Urinary bladder (tissue), 4 donors: ENCODE data around the gene MACC1. TPM values are rescaled to one million over a fixed set of nuclear protein-coding genes. Genes with fewer than 3 reads are reported as not detected.
"Not testable (repeated sequence)": the region's sequence is repeated elsewhere in the genome, so short reads cannot be mapped to it uniquely, and the experiment has no call there.

Source experiments
- DNase-seq: peaks from one replicate; pipeline ENCODE4 v3.0.0-alpha.2; 2015; ENCODE audit errors: extremely low spot score
- H3K27ac ChIP-seq: one replicate; pipeline ENCODE4 v1.5.1; 2013; ENCODE audit warnings: low read depth, mild to moderate bottlenecking, moderate library complexity
- H3K36me3 ChIP-seq: one replicate; pipeline ENCODE4 v1.6.1; 2013; ENCODE audit warnings: mild to moderate bottlenecking, moderate library complexity; ENCODE audit not compliant: insufficient read depth
- H3K4me1 ChIP-seq: one replicate; pipeline ENCODE4 v1.6.1; 2013; ENCODE audit warnings: mild to moderate bottlenecking, moderate library complexity; ENCODE audit not compliant: insufficient read depth
- H3K4me3 ChIP-seq: one replicate; pipeline ENCODE4 v1.5.1; 2013; ENCODE audit warnings: low read depth, low read length
- WGBS: extraction: QIAGEN DNeasy Blood & Tissue Kit; methylation state at CpG from one replicate; pipeline ENCODE4 v1.1.7; 2013; 5-methylcytosine and 5-hydroxymethylcytosine counted together
- polyA plus RNA-seq: library from polyadenylated mRNA; stranded (reverse); fragments of 200-250 nt; gene quantifications from one replicate; pipeline ENCODE4 v1.2.3, GENCODE V29; 2013
- total RNA-seq: library from RNA; depleted of rRNA; stranded (reverse); fragments of >200 nt; gene quantifications from one replicate; pipeline ENCODE4 v1.2.3, GENCODE V29; 2014
- donor health status: healthy with polysubstance abuse.
- donor health status: healthy.

MACC1 gene
- total and polyA plus RNA-seq, 2 donors: 0.32 to 7.1 TPM

DNA sequence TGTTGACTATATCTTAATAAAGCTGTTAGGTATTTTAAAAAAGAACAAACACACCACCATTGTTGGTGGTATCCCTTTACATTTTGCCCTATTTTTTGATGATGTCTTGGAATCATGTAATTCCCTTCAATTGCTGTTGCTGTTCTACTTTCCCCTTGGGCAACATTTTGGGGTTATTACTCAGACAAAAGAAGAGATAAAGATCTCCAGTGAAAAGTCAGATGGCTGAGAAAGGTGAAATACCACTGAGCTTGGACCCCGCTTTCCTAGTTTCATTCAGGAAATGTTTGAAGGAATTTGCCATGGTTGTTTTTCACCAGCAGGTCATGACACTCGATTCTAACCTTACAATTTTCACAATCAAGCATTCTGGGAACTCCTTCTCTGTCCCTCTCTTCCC is 84.6 kb downstream of the MACC1 start:
- Histone ChIP-seq H3K4me3 (no peak overlapping the region), H3K27ac (no peak overlapping the region), H3K4me1 (peaks cover 1% of the 10 kb centered on the region), H3K36me3 (no peaks in the 10 kb centered on the region)
- DNase-seq: no peak
- 94% methylated on average over 2 of the region's 2 CpGs for WGBS

- no peak overlapping the region for H3K27ac ChIP-seq
- no peak overlapping the region for H3K4me3 ChIP-seq
- no peaks in the 10 kb centered on the region for H3K36me3 ChIP-seq
- 82% methylated on average over 4 of the region's 4 CpGs for WGBS
- no peak for DNase-seq
- H3K4me1 ChIP-seq: peaks cover 1% of the 10 kb centered on the region
These were observed 85.4 kb downstream of the MACC1 start for GRCh38 chr7:20131776-20132175.

GRCh38 chr7:20129920-20130319 is 87.3 kb downstream of the MACC1 start:
- no peak overlapping the region for H3K4me3 ChIP-seq
- no peaks in the 10 kb centered on the region for H3K36me3 ChIP-seq
- peaks cover 1% of the 10 kb centered on the region for H3K4me1 ChIP-seq
- H3K27ac ChIP-seq: no peak overlapping the region
- no peak for DNase-seq

DNA sequence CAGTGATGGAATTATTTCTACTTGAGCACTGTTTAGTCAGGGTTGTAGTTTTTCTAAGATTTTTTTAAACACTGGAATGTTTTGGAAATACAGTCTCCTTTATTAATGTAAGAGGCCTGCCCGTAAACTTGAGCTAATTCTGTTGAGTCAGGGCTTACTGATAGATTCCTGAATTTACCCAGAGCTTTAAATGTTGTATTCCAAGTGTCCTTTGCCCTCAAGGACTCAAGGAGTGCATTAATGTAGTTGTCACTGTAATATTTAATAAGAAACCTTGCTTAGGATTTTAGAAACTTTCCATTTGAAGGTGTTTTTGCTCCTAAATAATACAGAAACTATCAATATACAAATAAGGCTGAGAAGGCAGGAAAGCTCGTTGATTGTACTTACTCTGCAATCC is 89.2 kb downstream of the MACC1 start:
- WGBS: 47% methylated on average over 2 of the region's 2 CpGs
- H3K27ac ChIP-seq: no peak overlapping the region
- no peaks in the 10 kb centered on the region for H3K36me3 ChIP-seq
- H3K4me3 ChIP-seq: no peak overlapping the region
- H3K4me1 ChIP-seq: peaks cover 1% of the 10 kb centered on the region
- DNase-seq: no peak

DNA sequence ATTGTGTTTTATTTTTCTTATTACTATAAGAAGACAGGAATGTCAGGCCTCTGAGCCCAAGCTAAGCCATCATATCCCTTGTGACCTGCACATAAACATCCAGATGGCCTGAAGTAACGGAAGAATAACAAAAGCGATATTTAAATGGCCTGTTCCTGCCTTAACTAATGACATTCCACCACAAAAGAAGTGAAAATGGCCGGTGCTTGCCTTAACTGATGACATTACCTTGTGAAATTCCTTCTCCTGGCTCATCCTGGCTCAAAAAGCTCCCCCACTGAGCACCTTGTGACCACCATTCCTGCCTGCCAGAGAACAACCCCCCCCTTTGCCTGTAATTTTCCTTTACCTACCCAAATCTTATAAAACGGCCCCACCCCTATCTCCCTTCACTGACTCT is 91.1 kb downstream of the MACC1 start:
- DNase-seq, H3K4me3 ChIP-seq, H3K4me1 ChIP-seq, H3K36me3 ChIP-seq, H3K27ac ChIP-seq: not testable (repeated sequence)
- WGBS: 88% methylated on average over 4 of the region's 4 CpGs

- not testable (repeated sequence) for DNase-seq, H3K4me1 ChIP-seq, H3K36me3 ChIP-seq, H3K4me3 ChIP-seq, H3K27ac ChIP-seq
- 95% methylated on average over 6 of the region's 6 CpGs for WGBS
These were observed 93.1 kb downstream of the MACC1 start for GRCh38 chr7:20124087-20124486.

DNA sequence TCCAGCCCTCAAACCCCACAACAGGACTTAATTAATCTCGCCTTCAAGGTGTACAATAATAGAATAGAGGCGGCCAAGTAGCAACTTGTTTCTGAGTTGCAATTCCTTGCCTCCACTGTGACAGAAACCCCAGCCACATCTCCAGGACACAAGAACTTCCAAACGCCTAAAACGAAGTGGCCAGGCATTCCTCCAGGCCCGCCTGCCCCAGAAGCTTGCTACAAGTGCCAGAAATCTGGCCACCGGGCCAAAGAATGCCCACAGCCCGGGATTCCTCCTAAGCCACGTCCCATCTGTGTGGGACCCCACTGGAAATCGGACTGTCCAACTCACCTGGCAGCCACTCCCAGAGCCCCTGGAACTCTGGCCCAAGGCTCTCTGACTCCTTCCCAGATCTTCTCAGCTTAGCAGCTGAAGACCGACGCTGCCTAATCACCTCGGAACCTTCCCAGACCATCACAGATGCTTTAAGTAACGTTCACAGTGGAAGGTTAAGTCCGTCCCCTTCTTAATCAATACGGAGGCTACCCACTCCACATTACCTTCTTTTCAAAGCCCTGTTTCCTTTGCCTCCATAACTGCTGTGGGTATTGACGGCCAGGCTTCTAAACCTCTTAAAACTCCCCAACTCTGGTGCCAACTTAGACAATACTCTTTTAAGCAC is 94.4 kb downstream of the MACC1 start:
- H3K36me3 ChIP-seq, H3K4me3 ChIP-seq, H3K4me1 ChIP-seq, H3K27ac ChIP-seq, DNase-seq: not testable (repeated sequence)
- 89% methylated on average over 16 of the region's 16 CpGs for WGBS

DNA sequence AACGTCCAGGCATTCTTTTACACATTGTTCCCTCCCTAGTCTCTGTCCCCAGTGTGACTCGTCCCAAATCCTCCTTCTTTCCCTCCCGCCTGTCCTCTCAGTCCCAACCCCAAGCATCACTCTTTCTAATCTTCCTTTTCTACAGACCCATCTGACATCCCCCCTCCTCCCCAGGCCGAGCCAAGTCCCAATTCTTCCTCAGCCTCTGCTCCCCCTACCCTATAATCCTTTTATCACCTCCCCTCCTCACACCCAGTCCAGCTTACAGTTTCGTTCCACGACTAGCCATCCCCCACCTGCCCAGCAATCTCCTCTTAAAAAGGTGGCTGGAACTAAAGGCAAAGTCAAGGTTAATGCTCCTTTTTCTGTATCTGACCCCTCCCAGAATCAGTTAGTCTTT is 95.1 kb downstream of the MACC1 start:
- 87% methylated on average over 6 of the region's 6 CpGs for whole genome bisulfite sequencing
- no peak overlapping the region for H3K4me3 ChIP-seq

DNA sequence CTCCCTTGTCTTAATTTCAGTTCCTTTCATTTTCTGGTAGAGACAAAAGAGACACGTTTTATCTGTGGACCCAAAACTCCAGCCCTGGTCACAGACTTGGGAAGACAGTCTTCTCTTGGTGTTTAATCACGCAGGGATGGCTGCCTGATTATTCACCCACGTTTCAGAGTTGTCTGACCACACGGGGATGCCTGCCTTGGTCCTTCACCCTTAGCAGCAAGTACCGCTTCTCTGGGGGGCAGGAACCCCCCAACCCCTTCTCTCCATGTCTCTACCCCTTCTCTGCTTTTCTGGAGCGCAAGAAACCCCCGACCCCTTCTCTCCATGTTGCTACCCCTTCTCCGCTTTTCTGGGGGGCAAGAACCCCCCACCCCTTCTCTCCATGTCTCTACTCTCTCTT is 95.8 kb downstream of the MACC1 start:
- H3K27ac ChIP-seq: no peak overlapping the region
- DNase-seq: no peak
- no peaks in the 10 kb centered on the region for H3K4me1 ChIP-seq
- no peak overlapping the region for H3K4me3 ChIP-seq
- WGBS: 91% methylated on average over 8 of the region's 8 CpGs
- H3K36me3 ChIP-seq: no peaks in the 10 kb centered on the region

More for the DNA sequence above, 95.1 kb downstream of the MACC1 start:
- Histone ChIP-seq H3K36me3 (no peaks in the 10 kb centered on the region), H3K27ac (no peak overlapping the region), H3K4me1 (no peaks in the 10 kb centered on the region)
- no peak for DNase-seq

GRCh38 chr7:20120611-20121168 is 96.5 kb downstream of the MACC1 start:
- not testable (repeated sequence) for H3K27ac ChIP-seq, H3K36me3 ChIP-seq, H3K4me3 ChIP-seq, DNase-seq, H3K4me1 ChIP-seq
- WGBS: 92% methylated on average over 7 of the region's 7 CpGs

DNA sequence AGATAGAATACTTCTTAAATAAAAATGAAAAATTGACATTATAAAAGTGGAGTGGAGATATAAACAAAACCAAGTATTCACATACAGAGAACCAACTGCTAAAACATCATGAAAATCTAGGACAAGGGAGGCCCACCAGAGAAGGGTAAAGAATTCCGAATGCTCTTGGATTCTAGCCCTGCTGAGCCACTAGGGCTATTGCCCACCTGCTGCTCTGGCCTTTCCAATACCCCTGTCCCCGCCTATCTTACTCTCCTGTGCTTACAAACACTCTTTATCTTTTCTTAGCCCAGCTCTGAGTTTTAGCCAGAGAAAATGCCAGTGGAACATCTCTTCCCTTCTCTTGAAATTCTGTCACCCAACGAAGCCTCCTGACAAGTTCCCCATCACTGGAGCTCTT is 100.3 kb downstream of the MACC1 start:
- WGBS: 75% methylated on average over 3 of the region's 3 CpGs
- H3K27ac ChIP-seq: no peak overlapping the region
- no peak for DNase-seq
- H3K4me1 ChIP-seq: no peaks in the 10 kb centered on the region
- H3K36me3 ChIP-seq: no peaks in the 10 kb centered on the region
- H3K4me3 ChIP-seq: no peak overlapping the region

DNA sequence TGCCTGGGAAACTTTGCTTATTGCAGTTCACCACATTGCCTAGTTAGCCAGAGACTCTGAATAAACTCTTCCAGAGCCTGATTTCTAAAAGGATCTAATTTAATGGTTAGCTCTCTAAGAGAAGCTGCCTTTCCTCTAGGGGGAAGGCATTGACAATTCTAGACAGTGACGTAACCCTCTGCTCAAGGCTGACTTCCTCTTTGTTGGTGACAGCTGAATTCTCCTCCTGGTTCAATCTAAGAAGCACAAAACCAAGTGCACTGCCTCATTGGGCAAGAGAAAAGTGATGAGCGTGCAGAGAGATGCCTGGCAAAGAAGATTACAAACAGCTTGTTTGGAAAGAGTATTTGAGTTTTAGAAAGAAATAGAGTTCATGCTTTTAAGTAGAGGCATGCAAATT is 102.7 kb downstream of the MACC1 start:
- no peak overlapping the region for H3K4me3 ChIP-seq
- 76% methylated on average over 2 of the region's 2 CpGs for WGBS
- H3K36me3 ChIP-seq: no peaks in the 10 kb centered on the region
- no peaks in the 10 kb centered on the region for H3K4me1 ChIP-seq
- no peak overlapping the region for H3K27ac ChIP-seq
- no peak for DNase-seq

GRCh38 chr7:20113427-20114027 is 103.7 kb downstream of the MACC1 start:
- H3K4me3 ChIP-seq: no peak overlapping the region
- no peak overlapping the region for H3K27ac ChIP-seq
- no peaks in the 10 kb centered on the region for H3K4me1 ChIP-seq
- H3K36me3 ChIP-seq: no peaks in the 10 kb centered on the region
- DNase-seq: no peak
- 88% methylated on average over 4 of the region's 4 CpGs for WGBS

DNA sequence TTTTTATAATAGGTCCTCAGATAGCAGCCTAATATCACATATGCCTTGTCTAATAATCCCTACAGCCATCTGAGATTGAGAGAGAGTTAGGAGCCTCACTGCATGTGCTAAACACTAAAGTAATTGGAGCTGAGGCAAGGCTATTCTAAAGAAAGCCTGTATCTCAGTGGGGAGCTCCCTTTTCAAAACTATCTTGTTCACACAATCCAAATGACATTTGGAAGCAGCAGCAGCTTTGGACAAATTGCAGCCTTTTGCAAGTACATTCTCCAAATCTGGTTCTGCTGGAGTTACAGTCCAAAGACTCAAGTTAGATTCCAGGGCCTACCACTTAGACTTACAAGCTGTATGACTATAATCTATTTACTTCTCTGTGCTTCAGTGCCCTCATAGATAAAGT is 104.5 kb downstream of the MACC1 start:
- DNase-seq: no peak
- no peak overlapping the region for H3K27ac ChIP-seq
- no peaks in the 10 kb centered on the region for H3K36me3 ChIP-seq
- H3K4me1 ChIP-seq: no peaks in the 10 kb centered on the region
- H3K4me3 ChIP-seq: no peak overlapping the region
